GM23338 (cell line): ENCODE results near the gene RSPH1. TPM values are rescaled to one million over a fixed set of nuclear protein-coding genes. Genes with fewer than 3 reads are reported as not detected.

Source experiments
- ATAC-seq: fragments of 200-7000 bp; cut with Tn5 transposase; 3 replicates; pipeline ENCODE4 v1.9.1; 2020
- DNase-seq: peaks from one replicate; pipeline ENCODE4 v3.0.0-alpha.2; 2015; ENCODE audit warnings: low spot score
- H2AFZ ChIP-seq: fragments of 200-600 bp; sonication (generic); 2 replicates; pipeline ENCODE4 v1.8.0; 2016; ENCODE audit warnings: antibody characterized with exemption, mild to moderate bottlenecking, moderate library complexity
- H3F3A ChIP-seq: fragments of 200-600 bp; sonication (generic); replicated peaks from 2 replicates; pipeline ENCODE4 v1.8.0; 2017; ENCODE audit warnings: antibody characterized with exemption, mixed run types, low read depth
- H3K27ac ChIP-seq: fragments of 200-600 bp; sonication (generic); 2 replicates; pipeline ENCODE4 v1.6.1; 2016; ENCODE audit warnings: low read depth
- H3K27me3 ChIP-seq: fragments of 200-600 bp; sonication (generic); 2 replicates; pipeline ENCODE4 v1.8.0; 2016; ENCODE audit warnings: mild to moderate bottlenecking, mixed run types, moderate library complexity; ENCODE audit not compliant: insufficient read depth
- H3K36me3 ChIP-seq: fragments of 200-600 bp; sonication (generic); 2 replicates; pipeline ENCODE4 v1.8.0; 2016; ENCODE audit warnings: mild to moderate bottlenecking; ENCODE audit not compliant: insufficient read depth
- H3K4me1 ChIP-seq: fragments of 200-600 bp; sonication (generic); 2 replicates; pipeline ENCODE4 v1.8.0; 2016; ENCODE audit warnings: mild to moderate bottlenecking, moderate library complexity; ENCODE audit not compliant: insufficient read depth
- H3K4me2 ChIP-seq: fragments of 200-600 bp; sonication (generic); 2 replicates; pipeline ENCODE4 v1.7.1; 2017; ENCODE audit warnings: mixed run types
- H3K4me3 ChIP-seq: fragments of 200-600 bp; sonication (generic); 2 replicates; pipeline ENCODE4 v1.6.1; 2016; ENCODE audit warnings: mixed run types
- H3K79me2 ChIP-seq: fragments of 200-600 bp; sonication (generic); replicated peaks from 2 replicates; pipeline ENCODE4 v1.8.0; 2017; ENCODE audit warnings: mild to moderate bottlenecking; ENCODE audit not compliant: insufficient read depth
- H3K9me2 ChIP-seq: fragments of 200-600 bp; sonication (generic); 2 replicates; pipeline ENCODE4 v1.8.0; 2017; ENCODE audit not compliant: insufficient read depth
- H4K20me1 ChIP-seq: fragments of 200-600 bp; sonication (generic); replicated peaks from 2 replicates; pipeline ENCODE4 v1.8.0; 2017; ENCODE audit warnings: mild to moderate bottlenecking; ENCODE audit not compliant: insufficient read depth
- H3K27ac Mint-ChIP-seq: 2 replicates; pipeline ENCODE4 v1.8.0; 2020; ENCODE audit warnings: inconsistent platforms, mild to moderate bottlenecking, moderate library complexity, mixed read lengths
- H3K27me3 Mint-ChIP-seq: 3 replicates; pipeline ENCODE4 v1.8.0; 2022; ENCODE audit warnings: low read depth, mild to moderate bottlenecking, moderate library complexity, mixed read lengths, inconsistent platforms; ENCODE audit not compliant: insufficient read depth, poor library complexity
- H3K36me3 Mint-ChIP-seq: 3 replicates; pipeline ENCODE4 v1.8.0; 2021; ENCODE audit warnings: low read depth, mild to moderate bottlenecking, inconsistent platforms, moderate library complexity, mixed read lengths
- H3K4me1 Mint-ChIP-seq: 3 replicates; pipeline ENCODE4 v1.8.0; 2020; ENCODE audit warnings: mild to moderate bottlenecking, inconsistent platforms, mixed read lengths
- H3K4me3 Mint-ChIP-seq: 3 replicates; pipeline ENCODE4 v1.8.0; 2021; ENCODE audit warnings: moderate library complexity, mild to moderate bottlenecking, inconsistent platforms, mixed read lengths
- H3K9me3 Mint-ChIP-seq: 3 replicates; pipeline ENCODE4 v1.8.0; 2020; ENCODE audit warnings: moderate library complexity, mild to moderate bottlenecking, inconsistent platforms, mixed read lengths
- CREB1 ChIP-seq: fragments of 250-450 bp; sonication (Bioruptor Pico); IDR thresholded peaks from 2 replicates; pipeline ENCODE4 v1.5.0; 2020; ENCODE audit warnings: low read depth, mild to moderate bottlenecking, moderate library complexity
- EZH2 ChIP-seq: fragments of 200-600 bp; sonication (generic); IDR thresholded peaks from one replicate; pipeline ENCODE4 v1.8.0; 2017; ENCODE audit warnings: antibody characterized with exemption, mild to moderate bottlenecking, low read depth; ENCODE audit not compliant: unreplicated experiment
- EZH2phosphoT487 ChIP-seq: fragments of 200-600 bp; sonication (generic); IDR thresholded peaks from one replicate; pipeline ENCODE4 v1.8.1; 2018; ENCODE audit warnings: antibody characterized with exemption; ENCODE audit not compliant: unreplicated experiment
- JUNB ChIP-seq: IDR thresholded peaks from one replicate; pipeline ENCODE4 v1.6.1; 2016; ENCODE audit warnings: antibody characterized with exemption; ENCODE audit not compliant: unreplicated experiment
- POLR2AphosphoS5 ChIP-seq: IDR thresholded peaks from 2 replicates; pipeline ENCODE4 v1.6.1; 2016; ENCODE audit warnings: antibody characterized with exemption, low read depth
- STAT1 ChIP-seq: IDR thresholded peaks from one replicate; pipeline ENCODE4 v1.6.1; 2016; ENCODE audit warnings: antibody characterized with exemption; ENCODE audit not compliant: unreplicated experiment
- ZNF114 ChIP-seq: fragments of 250-450 bp; sonication (Bioruptor Pico); IDR thresholded peaks from 2 replicates; pipeline ENCODE4 v1.5.0; 2020; ENCODE audit warnings: mild to moderate bottlenecking, moderate library complexity
- ZNF331 ChIP-seq: fragments of 250-450 bp; sonication (Bioruptor Pico); IDR thresholded peaks from 2 replicates; pipeline ENCODE4 v1.5.0; 2020; ENCODE audit warnings: low read depth, mild to moderate bottlenecking, moderate library complexity
- polyA plus RNA-seq: library from polyadenylated mRNA; unstranded; fragments of >200 nt; fragmentation: Nextera tagmentation; extraction: Ambion mirVana; gene quantifications from 2 replicates; pipeline ENCODE4 v1.2.1, GENCODE V29; 2016
- total RNA-seq: library from RNA; depleted of rRNA; stranded (reverse); fragments of >200 nt; shearing (Covaris generic); gene quantifications from 2 replicates; pipeline ENCODE4 v1.2.3, GENCODE V29; 2014
- TF ChIP-seq, protein P1 (sequence below): IDR thresholded peaks from one replicate; pipeline ENCODE4 v1.6.1; 2018; ENCODE audit warnings: antibody characterized with exemption; ENCODE audit not compliant: unreplicated experiment
- TF ChIP-seq, protein P2 (sequence below): IDR thresholded peaks from 2 replicates; pipeline ENCODE4 v1.6.1; 2016; ENCODE audit warnings: antibody characterized with exemption
- TF ChIP-seq, protein P3 (sequence below), 2 experiments: fragments of 200-600 bp in 1 of 2; sonication (generic) in 1 of 2; conservative IDR thresholded peaks; 2 replicates each; pipeline versions ENCODE4 v1.5.1 to v1.6.1; 2016 to 2017; ENCODE audit warnings: antibody characterized with exemption in 2 of 2, low read depth in 2 of 2, mild to moderate bottlenecking in 2 of 2, moderate library complexity in 1 of 2

Gene RSPH1
- total and polyA plus RNA-seq, 2 experiments from 2014 or later = 0.23 TPM; not detected in 1

DNA sequence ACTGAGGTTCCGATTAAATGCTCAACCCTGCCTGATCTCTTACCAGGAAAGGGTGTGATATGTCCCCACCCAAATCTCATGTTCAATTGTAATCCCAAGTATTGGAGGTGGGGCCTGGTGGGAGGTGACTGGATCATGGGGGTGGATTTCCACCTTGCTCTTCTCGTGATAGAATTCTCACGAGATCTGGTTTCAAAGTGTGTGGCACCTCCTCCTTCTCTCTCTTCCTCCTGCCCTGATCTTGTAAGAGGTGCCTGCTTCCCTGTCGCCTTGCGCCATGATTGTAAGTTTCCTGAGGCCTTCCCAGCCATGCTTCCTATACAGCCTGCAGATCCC is 34.9 kb downstream of the RSPH1 start (continued):
- TF ChIP-seq, protein P1, sequence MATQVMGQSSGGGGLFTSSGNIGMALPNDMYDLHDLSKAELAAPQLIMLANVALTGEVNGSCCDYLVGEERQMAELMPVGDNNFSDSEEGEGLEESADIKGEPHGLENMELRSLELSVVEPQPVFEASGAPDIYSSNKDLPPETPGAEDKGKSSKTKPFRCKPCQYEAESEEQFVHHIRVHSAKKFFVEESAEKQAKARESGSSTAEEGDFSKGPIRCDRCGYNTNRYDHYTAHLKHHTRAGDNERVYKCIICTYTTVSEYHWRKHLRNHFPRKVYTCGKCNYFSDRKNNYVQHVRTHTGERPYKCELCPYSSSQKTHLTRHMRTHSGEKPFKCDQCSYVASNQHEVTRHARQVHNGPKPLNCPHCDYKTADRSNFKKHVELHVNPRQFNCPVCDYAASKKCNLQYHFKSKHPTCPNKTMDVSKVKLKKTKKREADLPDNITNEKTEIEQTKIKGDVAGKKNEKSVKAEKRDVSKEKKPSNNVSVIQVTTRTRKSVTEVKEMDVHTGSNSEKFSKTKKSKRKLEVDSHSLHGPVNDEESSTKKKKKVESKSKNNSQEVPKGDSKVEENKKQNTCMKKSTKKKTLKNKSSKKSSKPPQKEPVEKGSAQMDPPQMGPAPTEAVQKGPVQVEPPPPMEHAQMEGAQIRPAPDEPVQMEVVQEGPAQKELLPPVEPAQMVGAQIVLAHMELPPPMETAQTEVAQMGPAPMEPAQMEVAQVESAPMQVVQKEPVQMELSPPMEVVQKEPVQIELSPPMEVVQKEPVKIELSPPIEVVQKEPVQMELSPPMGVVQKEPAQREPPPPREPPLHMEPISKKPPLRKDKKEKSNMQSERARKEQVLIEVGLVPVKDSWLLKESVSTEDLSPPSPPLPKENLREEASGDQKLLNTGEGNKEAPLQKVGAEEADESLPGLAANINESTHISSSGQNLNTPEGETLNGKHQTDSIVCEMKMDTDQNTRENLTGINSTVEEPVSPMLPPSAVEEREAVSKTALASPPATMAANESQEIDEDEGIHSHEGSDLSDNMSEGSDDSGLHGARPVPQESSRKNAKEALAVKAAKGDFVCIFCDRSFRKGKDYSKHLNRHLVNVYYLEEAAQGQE = no peak
- TF ChIP-seq ZNF114 (CRISPR knock-in tag) = no peak
- TF ChIP-seq, protein P2, sequence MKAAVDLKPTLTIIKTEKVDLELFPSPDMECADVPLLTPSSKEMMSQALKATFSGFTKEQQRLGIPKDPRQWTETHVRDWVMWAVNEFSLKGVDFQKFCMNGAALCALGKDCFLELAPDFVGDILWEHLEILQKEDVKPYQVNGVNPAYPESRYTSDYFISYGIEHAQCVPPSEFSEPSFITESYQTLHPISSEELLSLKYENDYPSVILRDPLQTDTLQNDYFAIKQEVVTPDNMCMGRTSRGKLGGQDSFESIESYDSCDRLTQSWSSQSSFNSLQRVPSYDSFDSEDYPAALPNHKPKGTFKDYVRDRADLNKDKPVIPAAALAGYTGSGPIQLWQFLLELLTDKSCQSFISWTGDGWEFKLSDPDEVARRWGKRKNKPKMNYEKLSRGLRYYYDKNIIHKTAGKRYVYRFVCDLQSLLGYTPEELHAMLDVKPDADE = no peak
- TF ChIP-seq ZNF331 (CRISPR knock-in tag) = no peak

DNA sequence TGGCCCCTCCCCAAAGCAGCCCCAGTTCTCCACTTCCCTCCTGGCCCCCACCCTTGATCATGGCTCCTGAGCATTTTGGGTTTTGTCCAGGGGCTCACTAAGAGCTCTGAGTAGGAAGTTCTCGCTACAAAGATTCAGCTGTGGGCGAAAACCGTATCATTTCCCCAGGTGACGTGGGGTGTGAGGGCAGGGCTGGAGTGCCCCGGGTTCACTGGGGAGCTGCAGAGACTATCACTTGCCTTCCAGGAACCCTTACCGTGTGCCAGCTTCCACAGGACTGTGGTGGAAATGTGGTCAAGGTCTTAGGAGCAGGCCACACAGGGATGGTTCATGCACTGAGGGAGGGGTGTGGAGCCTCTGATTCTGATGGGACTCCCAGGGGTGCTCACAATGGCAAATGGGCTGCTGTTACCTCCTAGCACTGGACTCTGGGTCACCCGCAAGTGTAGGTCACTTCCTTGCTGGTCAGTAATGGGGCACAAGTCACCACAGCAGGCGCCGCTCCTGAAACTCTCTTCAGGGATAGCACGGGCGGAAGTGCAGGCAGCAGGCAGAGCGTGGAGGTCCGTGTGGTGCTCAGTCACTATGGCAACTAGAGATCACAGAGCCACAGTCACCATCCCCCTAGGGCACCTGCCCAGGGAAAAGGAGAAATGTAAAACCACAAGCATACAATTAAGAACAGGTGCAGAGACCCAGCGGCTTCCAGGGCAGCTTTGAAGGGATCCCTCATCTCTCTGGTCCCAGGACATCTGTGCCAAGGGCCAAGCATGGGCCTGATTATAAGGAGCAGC is 35.4 kb downstream of the RSPH1 start:
- Histone ChIP-seq H3K36me3 (no peaks in the 10 kb centered on the region), H3K79me2 (no peaks in the 10 kb centered on the region), H3K4me2 (no peak overlapping the region), H3K27ac (no peak overlapping the region), H2AFZ (no peak overlapping the region), H4K20me1 (no peaks in the 10 kb centered on the region), H3K27me3 (no peaks in the 10 kb centered on the region), H3K4me3 (no peak overlapping the region), H3K9me2 (peaks cover 5% of the 10 kb centered on the region; the same call in 1 of the 2 replicates), H3K4me1 (peaks cover 18% of the 10 kb centered on the region), H3F3A (no peaks in the 10 kb centered on the region)
- Mint-ChIP-seq H3K27me3 (peaks cover 11% of the 10 kb centered on the region), H3K36me3 (peaks cover 7% of the 10 kb centered on the region; the same call in 2 of the 3 replicates), H3K9me3 (peaks cover 19% of the 10 kb centered on the region), H3K27ac (no peak overlapping the region), H3K4me1 (peaks cover 43% of the 10 kb centered on the region), H3K4me3 (no peak overlapping the region)
- peak; percentile 38 for ATAC-seq
- DNase-seq = peak; percentile 49
- TF ChIP-seq ZNF114 (CRISPR knock-in tag) = no peak
- TF ChIP-seq, protein P3, sequence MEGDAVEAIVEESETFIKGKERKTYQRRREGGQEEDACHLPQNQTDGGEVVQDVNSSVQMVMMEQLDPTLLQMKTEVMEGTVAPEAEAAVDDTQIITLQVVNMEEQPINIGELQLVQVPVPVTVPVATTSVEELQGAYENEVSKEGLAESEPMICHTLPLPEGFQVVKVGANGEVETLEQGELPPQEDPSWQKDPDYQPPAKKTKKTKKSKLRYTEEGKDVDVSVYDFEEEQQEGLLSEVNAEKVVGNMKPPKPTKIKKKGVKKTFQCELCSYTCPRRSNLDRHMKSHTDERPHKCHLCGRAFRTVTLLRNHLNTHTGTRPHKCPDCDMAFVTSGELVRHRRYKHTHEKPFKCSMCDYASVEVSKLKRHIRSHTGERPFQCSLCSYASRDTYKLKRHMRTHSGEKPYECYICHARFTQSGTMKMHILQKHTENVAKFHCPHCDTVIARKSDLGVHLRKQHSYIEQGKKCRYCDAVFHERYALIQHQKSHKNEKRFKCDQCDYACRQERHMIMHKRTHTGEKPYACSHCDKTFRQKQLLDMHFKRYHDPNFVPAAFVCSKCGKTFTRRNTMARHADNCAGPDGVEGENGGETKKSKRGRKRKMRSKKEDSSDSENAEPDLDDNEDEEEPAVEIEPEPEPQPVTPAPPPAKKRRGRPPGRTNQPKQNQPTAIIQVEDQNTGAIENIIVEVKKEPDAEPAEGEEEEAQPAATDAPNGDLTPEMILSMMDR (conservative IDR thresholded peaks at IDR 0.05; ENCODE audit: low read depth in 2 of 2) = no peak
- no peak for TF ChIP-seq EZH2
- TF ChIP-seq, protein P1 = no peak
- TF ChIP-seq, protein P2 = no peak
- no peak for TF ChIP-seq STAT1
- no peak for TF ChIP-seq EZH2phosphoT487
- no peak for TF ChIP-seq ZNF331 (CRISPR knock-in tag)
- no peak for TF ChIP-seq POLR2AphosphoS5
- TF ChIP-seq CREB1 (CRISPR knock-in tag) = no peak
- no peak for TF ChIP-seq JUNB
